Inflammatory macrophage treated with lipopolysaccharide for 1 hour (primary cell): ENCODE results near the gene NSUN6.
"Not testable (repeated sequence)": the region's sequence is repeated elsewhere in the genome, so short reads cannot be mapped to it uniquely, and the experiment has no call there.

Source experiments
- DNase-seq, 2 donors: peaks; one replicate each; pipeline ENCODE4 v3.0.0-alpha.2; 2020 to 2022

The NSUN6 gene

DNA sequence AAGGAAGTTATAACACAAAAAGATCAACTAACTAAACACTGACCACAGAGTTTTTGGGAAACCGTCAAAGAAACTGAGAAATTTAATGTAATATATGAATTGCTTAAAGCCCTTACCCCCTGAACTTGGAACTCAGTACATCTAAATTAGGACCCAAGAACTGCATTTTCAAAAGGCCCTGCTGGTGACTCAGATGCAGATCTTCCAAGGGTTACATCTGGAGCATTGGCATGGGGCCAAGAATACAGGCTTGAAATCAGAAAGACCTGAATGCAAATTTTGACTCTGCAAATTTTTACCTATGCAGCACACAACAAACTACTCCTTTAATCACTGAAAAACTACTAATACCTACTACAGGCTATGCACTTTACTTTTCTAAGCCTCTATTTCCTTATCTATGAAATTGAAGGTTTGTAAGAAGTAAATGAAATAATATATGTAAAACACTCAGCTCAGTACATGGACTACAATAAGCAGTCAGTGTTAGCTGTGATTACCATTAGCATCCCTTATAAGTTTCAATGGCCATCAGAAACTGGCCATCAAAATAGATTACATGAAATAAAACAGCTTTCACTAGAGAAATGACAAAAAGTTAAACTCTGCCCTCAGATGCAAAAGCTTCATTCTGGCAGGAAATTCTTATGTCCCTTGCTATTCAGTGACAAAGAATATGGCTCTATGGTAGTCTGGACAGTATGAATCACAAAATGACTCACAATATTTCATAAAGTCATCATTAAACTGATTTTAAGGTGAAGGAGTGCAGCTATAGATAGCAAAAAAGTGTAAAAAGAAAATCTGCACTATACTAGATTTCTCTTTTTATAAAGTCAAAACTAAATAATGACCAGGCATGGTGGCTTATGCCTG, 43.6 kb downstream of the NSUN6 start:
- DNase-seq = no peak

DNA sequence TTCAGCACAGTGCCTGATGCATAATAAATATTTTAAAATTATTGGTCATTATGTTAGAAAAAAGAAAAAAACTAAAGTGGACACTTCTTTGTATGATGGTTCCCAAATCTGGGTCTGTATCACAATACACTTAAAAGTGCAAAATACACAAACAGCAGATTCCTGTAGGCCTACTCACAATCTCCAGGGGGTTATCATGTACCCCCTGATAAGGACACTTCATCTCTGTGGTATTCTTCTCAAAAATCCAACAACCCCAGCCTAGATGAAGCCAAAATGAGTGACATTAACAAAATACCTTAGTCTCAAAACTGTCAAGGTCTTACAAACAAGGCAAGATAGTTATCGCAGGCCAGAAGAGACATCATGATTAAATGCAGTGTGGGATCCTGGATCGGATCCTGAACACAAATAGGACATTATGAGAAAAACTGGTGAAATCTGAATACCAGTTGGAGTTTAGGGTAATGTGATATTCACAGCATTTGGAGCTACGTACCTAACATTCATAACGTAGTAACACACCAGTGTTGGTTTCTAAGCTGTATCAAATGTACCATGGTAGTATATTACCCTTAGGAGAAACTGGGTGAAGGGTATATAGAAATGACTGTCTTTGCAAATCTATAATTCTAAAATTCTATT, 45.2 kb downstream of the NSUN6 start:
- no peak for DNase-seq

DNA sequence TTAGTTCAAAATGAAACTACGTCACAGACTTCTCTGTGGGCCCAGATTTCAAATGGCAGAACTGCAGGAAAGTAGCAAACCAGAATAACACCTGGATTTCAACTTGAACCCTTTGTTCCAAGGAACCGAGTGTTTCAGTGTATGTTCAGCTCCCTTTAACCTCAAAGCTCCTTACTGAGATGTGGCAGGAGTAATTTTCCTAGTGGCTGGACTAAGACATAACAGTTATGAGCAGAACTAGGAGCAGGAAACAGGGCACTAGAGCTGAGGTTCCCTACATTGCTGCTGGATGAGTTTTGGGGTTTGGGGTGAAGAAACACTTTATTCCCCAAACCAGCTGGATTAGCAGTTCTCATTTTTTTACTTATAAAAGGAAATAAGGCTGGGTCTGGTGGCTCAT, 50.1 kb downstream of the NSUN6 start:
- no peak for DNase-seq

DNA sequence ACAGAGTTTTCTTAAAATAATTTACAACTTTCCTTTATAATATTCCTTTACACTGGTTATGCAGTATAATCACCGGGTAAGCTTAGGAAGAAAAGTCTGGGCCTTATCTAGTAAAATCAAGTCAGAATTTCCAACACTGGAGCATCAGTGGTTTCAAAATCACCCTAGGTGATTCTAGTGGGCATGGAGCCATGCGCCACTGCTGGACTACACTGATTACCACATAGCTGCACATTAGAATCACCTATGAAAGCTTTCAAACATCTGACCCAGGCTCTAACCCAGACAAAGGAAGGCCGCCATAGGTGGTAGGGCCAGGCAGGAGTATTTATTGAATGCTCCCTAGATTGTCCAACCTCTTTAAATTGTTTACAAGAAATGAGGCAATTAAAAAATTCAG, 52.0 kb downstream of the NSUN6 start:
- no peak for DNase-seq

DNA sequence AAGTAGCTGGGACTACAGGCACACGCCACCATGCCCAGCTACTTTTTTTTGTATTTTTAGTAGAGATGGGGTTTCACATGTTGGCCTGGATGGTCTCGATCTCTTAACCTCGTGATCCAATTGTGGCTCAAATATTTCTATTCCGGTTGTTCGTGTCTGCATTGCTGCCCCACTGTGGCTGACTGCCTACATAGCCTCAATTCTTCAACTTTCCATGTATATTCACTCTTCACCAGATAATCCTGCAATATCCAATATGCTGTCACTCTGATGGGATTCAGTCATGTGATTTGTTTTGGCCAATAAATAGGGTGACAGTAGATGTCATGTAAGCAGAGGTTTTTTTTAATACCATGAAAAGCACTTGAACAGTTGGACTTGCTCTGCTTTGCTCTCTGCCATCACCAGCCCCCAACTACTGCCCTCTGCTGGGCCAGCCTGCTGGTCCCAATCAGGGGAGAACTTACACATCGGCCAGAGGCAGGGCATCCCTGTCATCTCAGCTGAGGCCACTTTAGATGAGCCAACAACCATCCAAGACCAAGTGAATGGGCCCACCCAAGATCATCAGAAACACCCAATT, 56.7 kb downstream of the NSUN6 start:
- DNase-seq = no peak

DNA sequence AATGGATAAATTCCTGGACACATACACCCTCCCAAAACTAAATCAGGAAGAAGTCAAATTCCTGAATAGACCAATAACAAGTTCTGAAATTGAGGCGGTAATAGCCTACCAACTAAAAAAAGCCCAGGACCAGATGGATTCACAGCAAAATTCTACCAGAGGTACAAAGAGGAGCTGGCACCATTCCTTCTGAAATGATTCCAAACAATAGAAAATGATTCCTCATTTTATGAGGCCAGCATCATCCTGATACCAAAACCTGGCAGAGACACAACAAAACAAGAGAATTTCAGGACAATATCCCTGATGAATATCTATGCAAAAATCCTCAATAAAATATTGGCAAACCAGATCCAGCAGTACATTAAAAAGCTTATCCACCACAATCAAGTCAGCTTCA, 60.2 kb downstream of the NSUN6 start:
- DNase-seq = not testable (repeated sequence)

DNA sequence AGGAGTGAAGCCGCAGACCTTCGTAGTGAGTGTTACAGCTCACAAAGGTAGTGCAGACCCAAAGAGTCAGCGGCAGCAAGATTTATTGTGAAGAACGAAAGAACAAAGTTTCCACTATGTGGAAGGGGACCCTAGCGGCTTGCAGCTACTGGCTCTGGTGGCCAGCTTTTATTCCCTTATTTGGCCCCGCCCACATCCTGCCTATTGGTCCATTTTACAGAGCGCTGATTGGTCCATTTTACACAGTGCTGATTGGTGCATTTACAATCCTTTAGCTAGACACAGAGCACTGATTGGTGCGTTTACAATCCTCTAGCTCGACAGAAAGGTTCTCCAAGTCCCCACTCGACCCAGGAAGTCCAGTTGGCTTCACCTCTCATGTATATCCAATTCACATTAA, 64.8 kb downstream of the NSUN6 start:
- not testable (repeated sequence) for DNase-seq

DNA sequence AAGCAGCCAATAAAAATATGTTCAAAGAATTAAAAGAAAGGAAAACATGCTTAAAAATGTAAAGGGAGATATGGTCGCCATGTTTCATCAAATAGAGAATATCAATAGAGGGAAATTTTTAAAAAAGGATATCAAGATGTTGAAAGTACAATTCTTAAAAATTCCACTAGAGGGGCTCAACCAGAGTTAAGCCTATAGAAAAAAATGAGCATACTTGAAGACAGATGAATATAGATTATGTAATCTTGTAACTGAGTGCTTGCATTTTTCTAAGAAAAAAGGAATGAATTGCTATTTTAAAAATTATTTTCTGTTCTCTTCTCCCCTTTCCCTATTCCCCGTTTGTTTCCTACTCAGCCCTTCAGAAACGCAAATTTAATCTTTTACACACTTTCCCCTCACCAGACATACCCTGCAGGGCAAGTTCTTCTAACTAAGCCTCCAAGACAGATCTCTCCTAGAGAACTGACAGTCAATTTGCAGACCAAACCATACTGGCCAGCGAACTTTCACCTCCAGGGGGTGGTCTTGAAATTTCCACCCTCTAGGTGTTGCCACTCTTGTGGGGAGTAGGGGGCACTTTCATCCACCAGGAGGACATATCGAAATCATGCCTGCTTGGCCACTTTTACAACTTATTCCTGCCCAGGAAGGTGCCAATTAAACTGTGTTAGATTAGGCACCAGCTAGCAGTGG, 67.7 kb downstream of the NSUN6 start:
- no peak for DNase-seq

DNA sequence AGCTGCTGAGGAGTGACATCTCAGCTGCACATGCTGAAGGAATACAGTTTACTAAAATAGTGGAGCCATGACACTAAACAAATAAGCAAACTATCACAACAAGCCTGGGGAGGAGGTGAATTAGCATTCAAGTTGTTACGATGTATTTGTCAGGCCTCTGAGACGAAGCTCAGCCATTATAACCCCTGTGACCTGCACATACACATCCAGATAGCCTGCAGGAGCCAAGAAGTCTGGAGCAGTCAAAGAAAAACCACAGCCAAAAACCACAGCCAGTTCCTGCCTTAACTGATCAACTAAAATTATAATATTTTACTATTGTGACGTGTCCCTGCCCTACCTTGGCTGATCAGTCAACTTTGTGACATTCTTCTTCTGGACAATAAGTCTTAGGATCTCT, 68.6 kb downstream of the NSUN6 start:
- no peak for DNase-seq

DNA sequence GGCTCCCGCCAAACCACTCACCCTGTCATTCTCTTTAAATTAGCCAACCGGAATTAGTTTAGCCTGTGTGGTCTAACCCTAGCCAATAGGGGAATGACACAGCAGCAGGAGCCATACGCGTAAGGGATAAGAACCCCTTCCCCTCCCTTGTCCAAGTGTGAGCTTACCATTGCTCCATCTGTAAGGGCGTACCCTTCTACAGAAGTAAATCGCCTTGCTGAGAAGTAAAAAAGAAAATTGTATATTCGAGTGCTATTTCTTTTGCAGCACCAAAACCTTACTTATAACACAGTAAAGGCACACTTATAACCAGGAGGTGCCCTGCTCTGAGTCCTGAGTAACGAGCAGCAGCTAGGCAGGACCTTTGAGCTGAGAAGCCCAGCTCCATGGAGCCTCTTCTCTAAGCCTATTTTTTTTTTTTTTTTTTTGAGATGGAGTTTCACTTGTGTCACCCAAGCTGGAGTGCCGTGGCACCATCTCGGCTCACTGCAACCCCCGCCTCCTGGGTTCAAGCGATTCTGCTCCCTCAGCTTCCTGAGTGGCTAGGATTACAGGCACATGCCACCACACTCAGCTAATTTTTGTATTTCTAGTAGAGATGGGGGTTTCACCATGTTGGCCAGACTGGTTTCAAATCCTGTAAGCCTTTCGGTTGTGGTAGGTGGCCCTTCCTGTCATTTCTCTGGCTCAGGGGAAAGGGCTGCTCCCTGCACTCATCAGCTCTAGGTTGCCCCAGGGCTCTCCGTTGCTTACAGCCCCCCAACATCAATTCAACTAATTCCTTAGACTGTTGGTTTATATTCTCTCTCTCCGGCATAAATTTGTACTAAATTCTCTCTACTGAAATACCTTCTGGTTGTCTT, 73.3 kb downstream of the NSUN6 start:
- no peak for DNase-seq

DNA sequence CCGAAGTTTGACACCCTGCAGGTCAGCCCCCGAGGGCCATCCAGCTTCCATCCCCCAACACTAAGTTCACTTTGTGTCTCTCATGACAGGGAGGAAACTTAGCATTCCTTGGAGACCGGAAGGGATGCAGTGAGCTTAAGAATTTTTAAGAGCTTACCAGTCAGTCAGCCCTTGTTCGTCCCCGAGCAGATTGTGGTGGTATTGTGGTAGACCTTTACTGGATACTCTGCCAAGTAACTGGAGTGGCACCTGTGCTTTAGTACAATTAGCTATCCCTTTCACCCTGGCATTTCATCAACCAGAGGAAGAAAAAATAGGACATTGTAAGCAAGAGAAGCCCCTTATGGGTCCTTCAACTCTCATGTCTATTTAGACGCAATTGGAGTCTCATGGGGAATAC, 74.8 kb downstream of the NSUN6 start:
- DNase-seq = no peak

DNA sequence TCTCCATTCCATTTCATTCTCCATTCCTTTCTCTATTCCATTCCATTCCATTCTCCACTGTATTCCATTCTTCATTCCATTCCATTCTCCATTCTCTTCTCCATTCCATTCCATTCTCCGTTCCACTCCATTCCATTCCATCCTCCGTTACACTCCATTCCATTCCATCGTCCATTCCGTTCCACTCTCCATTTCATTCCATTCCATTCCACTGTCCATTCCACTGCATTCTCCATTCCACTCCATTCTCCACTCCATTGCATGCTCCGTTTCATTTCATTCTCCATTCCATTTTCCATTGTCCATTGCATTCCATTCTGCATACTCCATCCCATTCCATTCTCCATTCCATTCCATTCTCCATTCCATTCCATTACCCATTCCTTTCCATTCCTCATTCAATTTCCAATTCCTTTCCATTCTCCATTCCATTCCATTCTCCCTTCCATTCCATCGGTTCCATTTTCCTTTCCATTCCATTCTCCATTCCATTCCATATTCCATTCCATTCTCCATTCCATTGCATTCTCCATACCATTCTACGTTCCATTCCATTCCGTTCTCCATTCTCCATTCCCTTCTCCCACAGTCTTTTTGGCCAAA, 78.3 kb downstream of the NSUN6 start:
- no peak for DNase-seq

DNA sequence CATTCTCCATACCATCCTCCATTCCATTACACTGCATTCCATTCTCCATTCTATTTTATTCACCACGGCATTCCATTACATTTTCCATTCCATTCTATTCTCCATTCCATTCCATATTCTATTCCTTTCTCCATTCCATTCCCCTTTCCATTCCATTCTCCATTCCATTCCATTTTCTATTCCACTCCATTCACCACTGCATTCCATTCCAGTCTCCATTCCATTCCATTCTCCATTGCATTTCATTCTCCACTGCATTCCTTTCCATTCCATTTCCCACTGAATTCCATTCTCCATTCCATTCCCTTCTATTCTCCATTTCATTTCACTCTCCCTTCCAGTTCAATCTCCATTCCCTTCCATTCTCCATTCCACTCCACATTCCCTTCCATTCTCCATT, 79.6 kb downstream of the NSUN6 start:
- no peak for DNase-seq

DNA sequence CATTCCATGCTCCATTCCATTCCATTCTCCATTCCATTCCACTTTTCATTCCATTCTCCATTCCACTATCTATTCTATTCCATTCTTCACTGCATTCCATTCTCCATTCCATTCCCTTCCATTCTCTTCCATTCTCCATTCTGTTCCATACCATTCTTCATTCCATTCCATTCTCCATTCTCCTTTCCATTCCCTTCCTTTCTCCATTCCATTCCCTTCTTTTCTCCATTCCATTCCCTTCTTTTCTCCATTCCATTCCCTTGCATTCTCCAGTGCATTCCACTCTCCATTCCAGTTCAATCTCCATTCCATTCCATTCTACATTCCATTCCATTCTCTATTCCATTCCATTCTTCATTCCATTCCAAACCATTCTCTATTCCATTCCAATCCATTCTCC, 80.3 kb downstream of the NSUN6 start:
- DNase-seq = no peak

DNA sequence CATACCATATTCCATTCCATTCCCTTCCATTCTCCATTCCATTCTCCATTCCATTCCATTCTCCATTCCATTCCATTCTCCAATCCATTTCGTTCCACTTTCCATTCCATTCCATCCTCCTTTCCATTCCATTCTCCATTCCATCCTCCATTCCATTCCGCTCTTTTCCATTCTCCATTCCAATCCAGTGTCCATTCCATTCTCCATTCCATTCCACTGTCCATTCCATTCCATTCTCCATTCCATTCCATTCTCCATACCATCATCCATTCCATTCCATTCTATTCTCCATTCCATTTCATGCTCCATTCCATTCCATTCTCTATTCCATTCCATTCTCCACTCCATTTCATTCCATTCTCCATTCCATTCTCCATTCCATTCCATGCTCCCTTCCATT, 81.0 kb downstream of the NSUN6 start:
- not testable (repeated sequence) for DNase-seq

DNA sequence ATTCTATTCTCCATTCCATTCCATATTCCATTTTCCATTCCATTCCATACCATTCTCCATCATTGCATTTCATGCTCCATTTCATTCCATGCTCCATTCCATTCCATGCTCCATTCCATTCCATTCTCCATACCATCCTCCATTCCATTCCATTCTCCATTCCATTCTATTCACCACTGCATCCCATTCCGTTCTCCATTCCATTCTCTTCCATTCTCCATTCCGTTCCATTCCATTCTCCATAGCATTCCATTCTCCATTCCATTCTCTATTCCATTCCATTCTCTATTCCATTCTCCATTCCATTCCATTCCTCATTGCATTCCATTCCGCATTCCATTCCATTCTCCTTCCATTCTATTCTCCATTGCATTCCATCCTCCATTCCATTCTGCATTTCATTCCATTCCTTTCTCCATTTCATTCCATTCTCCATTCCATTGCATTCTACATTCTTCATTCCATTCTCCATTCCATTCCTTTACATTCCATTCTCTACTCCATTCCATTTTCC, 84.0 kb downstream of the NSUN6 start:
- no peak for DNase-seq

DNA sequence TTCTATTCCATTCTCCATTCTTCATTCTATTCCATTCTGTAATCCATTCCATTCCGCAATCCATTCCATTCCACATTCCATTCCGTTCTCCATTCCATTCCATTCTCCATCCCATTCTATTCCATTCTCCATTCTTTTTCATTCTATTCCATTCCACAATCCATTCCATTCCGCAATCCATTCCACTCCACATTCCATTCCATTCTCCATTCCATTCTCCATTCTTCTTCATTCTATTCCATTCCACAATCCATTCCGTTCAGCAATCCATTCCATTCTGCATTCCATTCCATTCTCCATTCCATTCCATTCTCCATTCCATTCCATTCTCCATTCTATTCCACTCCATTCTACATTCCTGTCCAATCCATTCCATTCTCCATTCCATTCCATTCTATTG, 85.2 kb downstream of the NSUN6 start:
- DNase-seq = no peak

DNA sequence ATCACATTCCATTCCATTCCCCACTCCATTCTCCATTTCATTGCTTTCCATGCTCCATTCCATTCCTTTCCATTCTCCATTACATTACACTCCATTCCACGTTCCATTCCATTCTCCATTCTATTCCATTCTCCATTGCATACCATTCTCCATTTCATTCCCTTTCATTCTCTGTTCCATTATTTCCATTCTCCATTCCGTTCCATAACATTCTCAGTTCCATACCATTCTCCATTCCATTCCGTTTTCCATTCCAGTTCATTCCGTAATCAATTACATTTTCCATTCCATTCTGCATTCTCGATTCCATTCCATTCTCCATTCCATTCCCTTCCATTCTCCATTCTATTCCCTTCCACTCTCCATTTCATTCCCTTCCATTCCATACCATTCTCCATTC, 86.4 kb downstream of the NSUN6 start:
- DNase-seq = no peak

DNA sequence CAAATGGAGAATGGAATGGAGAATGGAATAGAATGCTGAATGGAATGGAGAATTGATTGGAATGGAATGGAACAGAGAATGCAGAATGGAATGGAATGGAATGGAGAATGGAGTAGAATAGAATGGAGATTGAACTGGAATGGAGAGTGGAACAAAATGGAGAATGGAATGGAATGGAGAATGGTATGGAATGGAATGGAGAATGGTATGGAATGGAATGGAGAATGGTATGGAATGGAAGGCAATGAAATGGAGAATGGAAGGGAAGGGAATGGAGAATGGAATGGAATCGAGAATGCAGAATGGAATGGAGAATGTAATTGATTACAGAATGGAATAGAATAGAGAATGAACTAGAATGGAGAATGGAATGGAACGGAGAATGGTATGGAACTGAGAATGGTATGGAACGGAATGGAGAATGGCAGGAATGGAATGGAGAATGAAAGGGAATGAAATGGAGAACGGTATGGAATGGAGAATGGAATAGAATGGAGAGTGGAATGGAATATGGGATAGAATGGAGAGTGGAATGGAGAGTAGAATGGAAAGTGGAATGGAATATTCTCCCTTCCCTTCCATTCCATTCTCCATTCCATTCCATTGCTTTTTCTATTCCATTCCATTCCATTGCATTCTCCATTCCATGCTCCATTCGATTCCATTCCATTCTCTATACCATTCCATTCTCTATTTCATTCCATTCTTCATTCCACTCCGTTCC, 88.2 kb downstream of the NSUN6 start:
- no peak for DNase-seq

DNA sequence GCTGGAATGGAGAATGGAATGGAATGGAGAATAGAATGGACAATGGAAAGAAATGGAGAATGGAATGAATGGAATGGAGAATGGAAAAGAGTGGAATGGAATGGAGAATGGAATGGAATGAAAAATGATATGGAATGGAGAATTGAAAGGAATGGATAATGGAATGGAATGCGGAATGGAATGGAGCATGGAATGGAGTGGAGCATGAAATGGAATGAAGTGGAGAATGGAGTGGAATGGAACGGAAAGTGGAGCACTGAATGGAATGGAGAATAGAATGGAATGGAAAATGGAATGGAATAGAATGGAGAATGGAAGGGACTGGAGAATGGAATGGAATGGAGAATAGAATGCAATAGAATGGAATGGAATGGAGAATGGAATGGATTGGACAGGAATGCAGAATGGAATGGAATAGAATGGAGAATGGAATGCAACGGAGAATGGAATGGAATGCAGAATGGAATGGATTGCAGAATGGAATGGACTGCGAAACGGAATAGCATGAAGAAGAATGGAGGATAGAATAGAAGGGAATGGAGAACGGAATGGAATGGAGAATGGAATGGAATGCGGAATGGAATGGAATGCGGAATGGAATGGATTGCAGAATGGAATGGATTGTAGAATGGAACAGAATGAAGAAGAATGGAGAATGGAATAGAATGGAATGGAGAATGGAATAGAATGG, 89.4 kb downstream of the NSUN6 start:
- DNase-seq = no peak

DNA sequence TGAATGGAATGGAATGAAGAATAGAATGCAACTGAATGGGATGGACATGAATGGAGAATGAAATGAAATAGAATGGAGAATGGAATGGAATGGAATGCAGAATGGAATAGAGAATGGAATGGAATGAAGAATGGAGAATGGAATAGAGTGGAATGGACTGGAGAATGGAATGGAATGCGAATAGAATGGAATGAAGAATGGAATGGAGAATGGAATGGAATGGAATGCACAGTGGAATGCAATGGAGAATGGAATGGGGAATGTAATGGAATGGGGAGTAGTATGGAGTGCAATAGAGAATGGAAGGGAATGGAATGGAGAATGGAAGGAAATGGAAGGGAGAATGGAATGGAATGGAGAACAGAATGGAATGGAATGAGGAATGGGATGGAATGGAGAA, 93.4 kb downstream of the NSUN6 start:
- DNase-seq = no peak
